GM12892 (cell line): Measurements from ENCODE around the gene SERPINF2.

ENCODE experiments used
- POLR2A ChIP-seq: IDR thresholded peaks from 2 replicates; pipeline ENCODE4 v1.6.1; 2011; ENCODE audit warnings: low read depth, low read length, control low read depth
- TAF1 ChIP-seq: IDR thresholded peaks from 2 replicates; pipeline ENCODE4 v1.6.1; 2011; ENCODE audit warnings: low read depth, mild to moderate bottlenecking, control low read depth, low read length, borderline replicate concordance

DNA sequence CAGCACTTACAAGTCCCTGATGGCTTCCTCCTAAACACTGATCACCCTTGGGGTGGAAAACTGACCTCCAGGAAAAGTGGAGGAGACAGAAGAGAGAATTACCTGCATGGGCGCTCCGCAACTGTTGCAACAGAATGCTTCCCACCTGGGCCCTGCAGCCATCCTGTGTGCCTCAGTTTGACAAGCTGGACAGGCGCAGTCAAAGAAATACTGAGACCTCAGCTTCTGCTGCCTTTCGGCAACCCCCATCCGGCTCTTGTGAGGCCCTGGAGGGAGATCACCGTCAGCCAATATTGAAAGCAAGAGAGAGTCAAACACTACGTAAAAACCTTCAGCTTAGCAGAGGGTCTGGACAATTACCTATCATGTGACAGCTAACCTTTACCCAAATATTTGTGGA lies 44.0 kb downstream of the SERPINF2 start:
- TF ChIP-seq POLR2A (no peak), TAF1 (no peak)
